Parathyroid adenoma (tissue), 2 donors: Measurements from ENCODE around the gene CDH3.

Source experiments
- H2AFZ ChIP-seq: fragments of 300-600 bp; sonication (generic); one replicate; pipeline ENCODE4 v1.7.0; 2017; ENCODE audit warnings: antibody characterized with exemption, mild to moderate bottlenecking
- H3K27ac ChIP-seq: fragments of 300-600 bp; sonication (generic); one replicate; pipeline ENCODE4 v1.7.0; 2017
- H3K27me3 ChIP-seq: fragments of 300-600 bp; sonication (generic); one replicate; pipeline ENCODE4 v1.7.0; 2017; ENCODE audit warnings: low read length; ENCODE audit not compliant: control insufficient read depth, insufficient read depth
- H3K36me3 ChIP-seq: fragments of 300-600 bp; sonication (generic); one replicate; pipeline ENCODE4 v1.7.0; 2017; ENCODE audit warnings: low read length; ENCODE audit not compliant: control insufficient read depth, insufficient read depth
- H3K4me1 ChIP-seq: fragments of 300-600 bp; sonication (generic); one replicate; pipeline ENCODE4 v1.7.0; 2017; ENCODE audit warnings: control low read depth
- H3K4me2 ChIP-seq: fragments of 300-600 bp; sonication (generic); one replicate; pipeline ENCODE4 v1.7.0; 2017; ENCODE audit warnings: low read length
- H3K4me3 ChIP-seq: fragments of 300-600 bp; sonication (generic); one replicate; pipeline ENCODE4 v1.7.0; 2017; ENCODE audit warnings: low read depth, low read length
- H3K79me2 ChIP-seq: fragments of 300-600 bp; sonication (generic); one replicate; pipeline ENCODE4 v1.7.0; 2017; ENCODE audit warnings: control low read depth
- H3K9ac ChIP-seq: fragments of 300-600 bp; sonication (generic); one replicate; pipeline ENCODE4 v1.7.0; 2017; ENCODE audit warnings: mild to moderate bottlenecking
- H3K9me3 ChIP-seq: fragments of 300-600 bp; sonication (generic); one replicate; pipeline ENCODE4 v1.7.0; 2017; ENCODE audit warnings: low read length; ENCODE audit not compliant: control insufficient read depth
- TF ChIP-seq, protein P1 (sequence below): fragments of 300-600 bp; sonication (generic); IDR thresholded peaks from one replicate; pipeline ENCODE4 v1.7.0; 2017; ENCODE audit warnings: antibody characterized with exemption, mild to moderate bottlenecking
- donor health status: primary hyperparathyroidism.

The CDH3 gene

DNA sequence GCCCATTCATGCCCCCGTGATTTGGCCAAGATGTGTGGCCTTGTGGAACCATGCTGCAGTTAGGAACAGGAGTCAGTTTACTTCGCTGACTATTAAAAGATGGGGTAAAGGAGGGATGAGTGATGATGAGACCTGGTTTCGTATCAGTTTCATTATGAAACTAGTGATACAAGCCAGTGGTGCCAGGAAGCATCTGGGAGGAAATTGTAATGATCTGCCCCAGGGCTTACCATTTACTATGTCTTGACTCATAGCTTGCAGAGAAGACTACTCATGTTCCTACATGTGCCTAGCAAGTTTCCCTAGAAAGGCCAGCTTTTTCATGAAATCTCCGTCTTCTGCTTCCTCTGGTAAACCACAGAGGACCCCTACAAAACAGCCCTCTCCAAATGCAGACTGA is 23.2 kb downstream of the CDH3 start:
- Histone ChIP-seq H3K9ac (no peak overlapping the region), H3K27me3 (no peaks in the 10 kb centered on the region), H3K4me1 (no peaks in the 10 kb centered on the region), H3K4me3 (no peak overlapping the region), H3K36me3 (no peaks in the 10 kb centered on the region), H2AFZ (no peak overlapping the region), H3K9me3 (no peaks in the 10 kb centered on the region), H3K27ac (no peak overlapping the region), H3K4me2 (no peak overlapping the region), H3K79me2 (no peaks in the 10 kb centered on the region)
- TF ChIP-seq, protein P1, sequence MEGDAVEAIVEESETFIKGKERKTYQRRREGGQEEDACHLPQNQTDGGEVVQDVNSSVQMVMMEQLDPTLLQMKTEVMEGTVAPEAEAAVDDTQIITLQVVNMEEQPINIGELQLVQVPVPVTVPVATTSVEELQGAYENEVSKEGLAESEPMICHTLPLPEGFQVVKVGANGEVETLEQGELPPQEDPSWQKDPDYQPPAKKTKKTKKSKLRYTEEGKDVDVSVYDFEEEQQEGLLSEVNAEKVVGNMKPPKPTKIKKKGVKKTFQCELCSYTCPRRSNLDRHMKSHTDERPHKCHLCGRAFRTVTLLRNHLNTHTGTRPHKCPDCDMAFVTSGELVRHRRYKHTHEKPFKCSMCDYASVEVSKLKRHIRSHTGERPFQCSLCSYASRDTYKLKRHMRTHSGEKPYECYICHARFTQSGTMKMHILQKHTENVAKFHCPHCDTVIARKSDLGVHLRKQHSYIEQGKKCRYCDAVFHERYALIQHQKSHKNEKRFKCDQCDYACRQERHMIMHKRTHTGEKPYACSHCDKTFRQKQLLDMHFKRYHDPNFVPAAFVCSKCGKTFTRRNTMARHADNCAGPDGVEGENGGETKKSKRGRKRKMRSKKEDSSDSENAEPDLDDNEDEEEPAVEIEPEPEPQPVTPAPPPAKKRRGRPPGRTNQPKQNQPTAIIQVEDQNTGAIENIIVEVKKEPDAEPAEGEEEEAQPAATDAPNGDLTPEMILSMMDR: no peak

DNA sequence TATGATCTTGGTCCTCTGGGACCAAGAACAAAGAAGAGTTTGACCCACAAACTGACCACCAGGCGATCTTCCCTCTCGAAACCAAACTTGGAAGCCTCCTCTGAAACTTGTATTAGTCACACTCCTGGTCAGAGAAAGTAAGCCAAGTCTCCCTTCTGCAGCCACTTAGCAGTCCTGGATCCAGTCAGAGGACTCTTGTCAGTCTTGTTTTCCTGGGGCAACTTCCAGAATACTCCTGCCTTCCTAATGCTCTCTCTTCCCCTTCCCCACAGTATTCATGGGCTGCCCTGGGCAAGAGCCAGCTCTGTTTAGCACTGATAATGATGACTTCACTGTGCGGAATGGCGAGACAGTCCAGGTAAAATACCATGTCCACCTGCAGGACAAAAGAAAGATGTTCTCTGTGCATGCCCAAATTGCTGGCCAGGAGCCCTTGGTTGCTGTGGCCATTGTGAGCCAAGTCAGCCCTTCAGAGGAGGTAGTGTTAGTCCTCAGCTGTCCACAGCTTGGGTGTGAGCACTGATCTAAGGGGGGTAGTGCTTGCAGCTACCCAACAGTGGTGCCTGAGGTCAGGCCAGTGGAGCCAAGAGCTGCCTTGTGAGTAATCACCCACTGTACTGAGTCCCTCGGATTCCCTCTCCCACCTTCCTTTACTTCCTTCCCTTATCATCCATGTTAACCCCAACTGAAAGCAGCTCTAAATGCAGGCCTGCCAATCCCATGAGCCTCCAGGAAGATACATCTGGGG is 31.2 kb downstream of the CDH3 start:
- no peak overlapping the region for H3K4me3 ChIP-seq
- no peaks in the 10 kb centered on the region for H3K36me3 ChIP-seq
- no peak overlapping the region for H3K27ac ChIP-seq
- no peaks in the 10 kb centered on the region for H3K27me3 ChIP-seq
- no peaks in the 10 kb centered on the region for H3K79me2 ChIP-seq
- no peak overlapping the region for H3K9ac ChIP-seq
- H3K4me1 ChIP-seq: no peaks in the 10 kb centered on the region
- H2AFZ ChIP-seq: no peak overlapping the region
- H3K4me2 ChIP-seq: no peak overlapping the region
- TF ChIP-seq, protein P1: no peak
- H3K9me3 ChIP-seq: no peaks in the 10 kb centered on the region

GRCh38 chr16:68681038-68681437 is 35.9 kb downstream of the CDH3 start:
- H3K4me2 ChIP-seq: no peak overlapping the region
- TF ChIP-seq, protein P1: no peak
- no peaks in the 10 kb centered on the region for H3K27me3 ChIP-seq
- H3K79me2 ChIP-seq: no peaks in the 10 kb centered on the region
- no peak overlapping the region for H3K27ac ChIP-seq
- no peaks in the 10 kb centered on the region for H3K4me1 ChIP-seq
- H3K4me3 ChIP-seq: no peak overlapping the region
- H2AFZ ChIP-seq: no peak overlapping the region
- H3K9ac ChIP-seq: no peak overlapping the region
- H3K9me3 ChIP-seq: no peaks in the 10 kb centered on the region
- H3K36me3 ChIP-seq: no peaks in the 10 kb centered on the region

DNA sequence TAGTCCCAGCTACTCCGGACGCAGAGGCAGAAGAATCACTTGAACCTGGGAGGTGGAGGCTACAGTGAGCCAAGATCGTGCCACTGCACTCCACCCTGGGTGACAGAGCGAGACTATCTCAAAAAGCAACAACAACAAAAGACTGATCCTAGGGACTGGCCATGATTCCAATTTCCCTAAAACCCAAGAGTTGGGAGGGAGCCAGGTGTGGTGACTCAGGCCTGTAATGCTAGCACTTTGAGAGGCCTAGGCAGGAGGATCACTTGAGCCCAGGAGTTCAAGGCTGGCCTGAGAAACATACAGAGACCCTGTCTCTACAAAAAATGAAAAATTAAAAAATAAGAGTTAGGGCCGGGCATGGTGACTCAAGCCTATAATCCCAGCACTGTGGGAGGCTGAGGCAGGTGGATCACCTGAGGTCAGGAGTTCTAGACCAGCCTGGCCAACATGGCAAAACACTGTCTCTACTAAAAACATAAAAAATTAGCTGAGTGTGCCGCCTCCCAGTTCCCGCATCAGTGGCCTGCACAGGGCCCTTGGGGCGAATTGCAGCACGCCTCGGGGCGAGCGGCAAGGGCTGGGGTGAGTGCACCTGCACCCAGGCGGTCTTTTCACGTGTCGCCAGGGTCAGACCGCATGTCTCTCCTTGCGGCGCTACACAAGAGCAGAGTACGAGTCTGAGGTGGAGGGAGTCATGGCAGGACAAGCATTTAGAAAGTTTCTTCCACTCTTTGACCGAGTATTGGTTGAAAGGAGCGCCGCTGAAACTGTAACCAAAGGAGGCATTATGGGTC is 40.8 kb downstream of the CDH3 start:
- Histone ChIP-seq H3K4me2 (no peak overlapping the region), H2AFZ (no peak overlapping the region), H3K4me1 (no peaks in the 10 kb centered on the region), H3K9me3 (no peaks in the 10 kb centered on the region), H3K27me3 (no peaks in the 10 kb centered on the region), H3K36me3 (no peaks in the 10 kb centered on the region), H3K27ac (no peak overlapping the region), H3K4me3 (no peak overlapping the region), H3K79me2 (no peaks in the 10 kb centered on the region), H3K9ac (no peak overlapping the region)
- TF ChIP-seq, protein P1: no peak
